Stimulated activated CD4-positive, alpha-beta T cell treated with anti-CD3 and anti-CD28 coated beads, Interleukin-15, amount 100 ng/mL, for 48 hours (primary cell): ENCODE data around the gene PNPLA3.

Experiments used
- DNase-seq, 2 donors: peaks; one replicate each; pipeline ENCODE4 v3.0.0-alpha.2; 2020; ENCODE audit warnings: low read depth in 2 of 2

PNPLA3 gene

GRCh38 chr22:43957871-43958270, 34.3 kb downstream of the PNPLA3 start:
- DNase-seq, result no peak

GRCh38 chr22:43964314-43964857, 40.8 kb downstream of the PNPLA3 start:
- DNase-seq, result no peak

GRCh38 chr22:43967069-43967468, 43.5 kb downstream of the PNPLA3 start:
- no peak for DNase-seq

GRCh38 chr22:43968614-43969013, 45.0 kb downstream of the PNPLA3 start:
- no peak for DNase-seq

- no peak for DNase-seq
Observed at GRCh38 chr22:43969021-43969878, 45.6 kb downstream of the PNPLA3 start.

GRCh38 chr22:43969989-43970755, 46.6 kb downstream of the PNPLA3 start:
- no peak for DNase-seq

GRCh38 chr22:43971112-43971511, 47.5 kb downstream of the PNPLA3 start:
- DNase-seq, result no peak

- DNase-seq, result no peak
Observed at GRCh38 chr22:43972931-43973462, 49.4 kb downstream of the PNPLA3 start.

GRCh38 chr22:43974028-43974545, 50.5 kb downstream of the PNPLA3 start:
- no peak for DNase-seq

- DNase-seq, result no peak
Observed at GRCh38 chr22:43975041-43975440, 51.4 kb downstream of the PNPLA3 start.

- no peak for DNase-seq
Observed at GRCh38 chr22:43976861-43977795, 53.5 kb downstream of the PNPLA3 start.

- DNase-seq, result no peak
Observed at GRCh38 chr22:43978558-43978957, 55.0 kb downstream of the PNPLA3 start.

- DNase-seq, result no peak
Observed at GRCh38 chr22:43980579-43980978, 57.0 kb downstream of the PNPLA3 start.

- no peak for DNase-seq
Observed at GRCh38 chr22:43980996-43981395, 57.4 kb downstream of the PNPLA3 start.

- no peak for DNase-seq
Observed at GRCh38 chr22:43983808-43984207, 60.2 kb downstream of the PNPLA3 start.

- no peak for DNase-seq
Observed at GRCh38 chr22:43985532-43985931, 61.9 kb downstream of the PNPLA3 start.

GRCh38 chr22:43988116-43988820, 64.7 kb downstream of the PNPLA3 start:
- DNase-seq, result no peak

- no peak for DNase-seq
Observed at GRCh38 chr22:43988960-43989359, 65.4 kb downstream of the PNPLA3 start.

- DNase-seq, result no peak
Observed at GRCh38 chr22:43990044-43990443, 66.4 kb downstream of the PNPLA3 start.

- DNase-seq, result no peak
Observed at GRCh38 chr22:43991316-43992020, 67.9 kb downstream of the PNPLA3 start.
